Tibial nerve (tissue), 3 donors: ENCODE data around the gene NCOA3.

Source experiments
- CTCF ChIP-seq, 5 experiments: fragments of 200-600 bp in 3 of 5; fragments of 450-650 bp in 2 of 5; sonication (generic) in 3 of 5; IDR thresholded peaks; one replicate each; pipeline ENCODE4 v1.5.1; 2016 to 2019; ENCODE audit warnings: antibody characterized with exemption in 5 of 5, mild to moderate bottlenecking in 3 of 5, moderate library complexity in 2 of 5
- POLR2A ChIP-seq, 2 donors: fragments of 450-650 bp; IDR thresholded peaks; one replicate each; pipeline ENCODE4 v1.6.1; 2017; ENCODE audit warnings: antibody characterized with exemption in 2 of 2, mild to moderate bottlenecking in 2 of 2, moderate library complexity in 2 of 2

GRCh38 chr20:47703748-47704147, 202.1 kb downstream of the NCOA3 start:
- no peak for TF ChIP-seq CTCF (IDR thresholded peaks at IDR 0.05)
- no peak for TF ChIP-seq POLR2A (IDR thresholded peaks at IDR 0.05)
